NCI-H1436 treated with DMSO at 0.1 percent for 48 hours (cell line): ENCODE data around the gene PFKL.

ENCODE experiments used
- DNase-seq: peaks from one replicate; lab custom pipeline; 2025; lab: John Stamatoyannopoulos, UW

The PFKL gene

GRCh38 chr21:44364151-44365053, 64.5 kb downstream of the PFKL start:
- no peak for DNase-seq

- DNase-seq, result no peak
These were observed 65.6 kb downstream of the PFKL start for GRCh38 chr21:44365251-44365966.

GRCh38 chr21:44365967-44366585, 66.2 kb downstream of the PFKL start:
- DNase-seq, result no peak

- no peak for DNase-seq
These were observed 66.8 kb downstream of the PFKL start for GRCh38 chr21:44366586-44367211.

GRCh38 chr21:44368711-44369446, 69.0 kb downstream of the PFKL start:
- no peak for DNase-seq

DNA sequence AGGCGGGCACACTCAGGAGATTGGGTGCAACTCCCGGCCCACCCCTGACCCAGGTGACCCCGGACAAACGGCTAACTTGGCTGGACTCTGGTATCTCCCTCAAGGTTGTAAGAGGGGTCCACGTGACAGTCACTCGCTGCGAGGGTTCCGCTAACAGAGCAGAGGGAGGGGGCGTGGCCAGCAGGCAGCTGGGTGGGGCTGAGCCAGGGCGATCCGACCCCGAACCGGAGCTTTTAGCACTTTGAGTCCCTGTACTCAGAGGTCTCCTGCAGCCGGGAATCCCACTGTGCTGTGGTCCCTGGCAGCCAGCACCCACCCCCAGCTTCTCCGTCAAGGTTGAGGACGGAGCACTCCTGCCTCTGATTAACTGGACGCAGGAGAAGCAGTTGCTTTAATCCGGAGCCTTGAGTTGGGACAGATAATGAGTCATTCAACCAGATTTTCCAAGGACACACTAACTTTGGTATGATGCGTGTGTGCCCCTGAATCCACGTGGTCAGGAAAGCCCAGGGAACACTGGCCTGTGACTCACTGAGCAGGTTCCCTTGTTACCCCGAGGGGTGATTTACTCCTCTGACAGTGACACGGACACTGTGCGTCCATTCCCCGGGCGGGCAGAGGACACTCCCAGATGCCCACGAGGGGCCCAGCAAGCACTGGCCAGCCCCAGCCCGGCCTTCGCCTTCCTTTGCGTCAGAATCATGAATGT, 70.3 kb downstream of the PFKL start:
- no peak for DNase-seq

DNA sequence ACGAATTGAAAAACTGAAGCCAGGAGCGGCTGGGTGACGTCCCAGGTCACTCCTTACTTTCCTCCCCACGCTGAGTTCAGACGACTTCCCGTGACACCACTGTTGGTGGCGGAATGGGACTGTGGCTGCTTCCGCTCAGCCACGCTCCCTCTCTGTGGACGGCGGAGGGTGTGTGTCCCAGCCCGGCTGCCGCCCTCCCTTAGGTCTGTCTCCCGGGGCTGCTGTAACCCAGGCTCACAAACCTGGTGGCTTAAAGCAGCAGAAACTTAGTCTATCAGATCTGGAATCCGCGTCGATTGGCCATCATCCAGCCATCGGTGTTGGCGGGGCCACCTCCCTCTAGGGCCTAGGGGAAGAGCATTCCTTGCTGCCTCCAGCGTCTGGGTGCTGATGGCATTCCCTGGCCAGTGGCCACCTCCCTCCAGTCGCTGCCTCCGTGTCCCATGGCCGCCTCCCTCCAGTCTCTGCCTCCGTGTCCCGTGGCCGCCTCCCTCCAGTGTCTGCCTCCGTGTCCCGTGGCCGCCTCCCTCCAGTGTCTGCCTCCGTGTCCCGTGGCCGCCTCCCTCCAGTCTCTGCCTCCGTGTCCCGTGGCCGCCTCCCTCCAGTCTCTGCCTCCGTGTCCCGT, 71.0 kb downstream of the PFKL start:
- no peak for DNase-seq

GRCh38 chr21:44371596-44371995, 71.7 kb downstream of the PFKL start:
- no peak for DNase-seq

DNA sequence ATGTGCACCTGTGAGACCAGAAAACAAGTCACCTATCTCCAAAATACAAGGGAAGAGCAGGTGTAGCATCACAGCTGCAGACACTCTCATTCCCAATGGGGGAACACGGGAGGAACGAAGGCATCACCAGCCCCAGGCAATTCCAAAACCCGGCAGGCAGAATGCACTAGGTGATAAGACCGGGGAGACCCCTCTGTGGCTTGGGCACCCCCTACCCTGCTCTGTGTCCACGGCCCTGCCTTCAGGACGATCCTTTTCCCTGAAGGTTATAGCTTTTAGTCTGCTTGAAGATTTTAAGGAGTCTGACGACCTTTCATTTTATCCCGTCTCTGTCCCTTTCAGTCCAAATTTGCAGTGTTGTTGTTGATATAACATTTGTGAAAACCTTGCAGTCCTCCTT, 72.8 kb downstream of the PFKL start:
- no peak for DNase-seq

- DNase-seq, result no peak
These were observed 74.9 kb downstream of the PFKL start for GRCh38 chr21:44374601-44375280.

GRCh38 chr21:44375281-44375651, 75.4 kb downstream of the PFKL start:
- DNase-seq, result no peak

GRCh38 chr21:44375761-44376241, 75.9 kb downstream of the PFKL start:
- no peak for DNase-seq

DNA sequence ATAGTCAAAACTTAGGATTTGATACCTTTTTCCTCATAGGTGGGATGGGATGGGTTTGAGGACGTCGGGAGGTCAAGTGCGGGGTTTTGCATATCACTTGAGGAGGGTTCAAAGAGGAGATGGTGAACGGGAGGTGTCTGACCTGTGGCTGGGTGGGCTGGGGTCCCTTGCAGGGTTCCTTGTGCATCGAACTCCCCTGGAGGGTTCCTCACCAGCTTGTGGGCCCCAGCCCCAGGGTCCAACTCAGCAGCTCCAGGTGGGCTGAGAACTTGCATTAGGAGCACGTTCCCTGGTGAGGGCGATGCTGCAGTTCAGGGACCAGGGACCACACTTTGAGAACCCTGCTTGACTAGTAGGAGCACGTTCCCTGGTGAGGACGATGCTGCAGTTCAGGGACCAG, 76.8 kb downstream of the PFKL start:
- DNase-seq, result no peak
